ENCODE data around the gene EEF1AKMT1. TPM values are rescaled to one million over a fixed set of nuclear protein-coding genes. Genes with fewer than 3 reads are reported as not detected.

The EEF1AKMT1 gene
- total RNA-seq, 2 experiments from 2014 or later, result 18.7 to 19.6 TPM

- H3K27ac Mint-ChIP-seq, result no peak overlapping the region
- CTCF ChIA-PET, result interaction anchor here (1.4 to 2.7 kb wide), 2 partner anchors 13 to 321 kb away, joined by 4 to 25 read pairs; no protein-coding TSS in a partner anchor
- H3K36me3 Mint-ChIP-seq (ENCODE audit: low read depth), result peaks cover 30% of the 10 kb centered on the region
- ATAC-seq (no peak), DNase-seq (no peak)
- H3K27me3 Mint-ChIP-seq, result no peaks in the 10 kb centered on the region
- intact Hi-C loops (cut with micrococcal nuclease), result no loop called here
- POLR2A ChIA-PET, result no interaction called here
- no peak for TF ChIP-seq CTCF (IDR thresholded peaks at IDR 0.05)
- no peaks in the 10 kb centered on the region for H3K9me3 Mint-ChIP-seq
- H3K4me3 Mint-ChIP-seq, result no peak overlapping the region
- H3K4me1 Mint-ChIP-seq (ENCODE audit: low read depth), result peaks cover 8% of the 10 kb centered on the region
Observed at GRCh38 chr13:20815464-20815863, 41.7 kb upstream of the EEF1AKMT1 start.

GRCh38 chr13:20814224-20814910, 40.6 kb upstream of the EEF1AKMT1 start:
- Mint-ChIP-seq H3K9me3 (no peaks in the 10 kb centered on the region), H3K27ac (no peak overlapping the region), H3K36me3 (ENCODE audit: low read depth) (peaks cover 28% of the 10 kb centered on the region), H3K4me1 (ENCODE audit: low read depth) (peaks cover 4% of the 10 kb centered on the region), H3K27me3 (no peaks in the 10 kb centered on the region), H3K4me3 (no peak overlapping the region)
- ATAC-seq (no peak), DNase-seq (no peak)
- ChIA-PET CTCF (interaction anchor here (2.7 kb wide), 1 partner anchor 14 kb away, joined by 25 read pairs; no protein-coding TSS in a partner anchor), POLR2A (interaction anchor here (0.6 kb wide), 1 partner anchor 678 kb away, joined by 4 read pairs; no protein-coding TSS in a partner anchor)
- intact Hi-C loops (cut with micrococcal nuclease), result no loop called here
- TF ChIP-seq CTCF (IDR thresholded peaks at IDR 0.05), result no peak

- H3K36me3 Mint-ChIP-seq (ENCODE audit: low read depth), result peaks cover 28% of the 10 kb centered on the region
- DNase-seq (no peak), ATAC-seq (no peak)
- H3K27me3 Mint-ChIP-seq, result no peaks in the 10 kb centered on the region
- peaks cover 4% of the 10 kb centered on the region for H3K4me1 Mint-ChIP-seq (ENCODE audit: low read depth)
- H3K4me3 Mint-ChIP-seq, result no peak overlapping the region
- POLR2A ChIA-PET, result no interaction called here
- intact Hi-C loops (cut with micrococcal nuclease), result no loop called here
- no peak overlapping the region for H3K27ac Mint-ChIP-seq
- H3K9me3 Mint-ChIP-seq, result no peaks in the 10 kb centered on the region
- CTCF ChIA-PET, result no interaction called here
- TF ChIP-seq CTCF (IDR thresholded peaks at IDR 0.05), result no peak
Observed at GRCh38 chr13:20812890-20813289, 39.1 kb upstream of the EEF1AKMT1 start.

GRCh38 chr13:20810808-20811207, 37.0 kb upstream of the EEF1AKMT1 start:
- Mint-ChIP-seq H3K4me3 (no peak overlapping the region), H3K27me3 (no peaks in the 10 kb centered on the region), H3K4me1 (ENCODE audit: low read depth) (peaks cover 4% of the 10 kb centered on the region), H3K9me3 (no peaks in the 10 kb centered on the region), H3K27ac (no peak overlapping the region), H3K36me3 (ENCODE audit: low read depth) (peaks cover 31% of the 10 kb centered on the region)
- POLR2A ChIA-PET, result no interaction called here
- CTCF ChIA-PET, result interaction anchor here (0.8 to 2.8 kb wide), 3 partner anchors 18 to 46 kb away, joined by 3 to 13 read pairs (median 4); no protein-coding TSS in a partner anchor
- intact Hi-C loops (cut with micrococcal nuclease), result no loop called here
- DNase-seq, result no peak
- no peak for TF ChIP-seq CTCF (IDR thresholded peaks at IDR 0.05)
- ATAC-seq, result peak; percentile 34

GRCh38 chr13:20808874-20809273, 35.1 kb upstream of the EEF1AKMT1 start:
- Mint-ChIP-seq H3K27me3 (no peaks in the 10 kb centered on the region), H3K27ac (no peak overlapping the region), H3K36me3 (ENCODE audit: low read depth) (peaks cover 36% of the 10 kb centered on the region), H3K9me3 (no peaks in the 10 kb centered on the region), H3K4me1 (ENCODE audit: low read depth) (peaks cover 4% of the 10 kb centered on the region), H3K4me3 (no peak overlapping the region)
- ChIA-PET POLR2A (no interaction called here), CTCF (interaction anchor here (1.0 to 2.8 kb wide), 2 partner anchors 15 to 20 kb away, joined by 3 to 13 read pairs; no protein-coding TSS in a partner anchor)
- DNase-seq (no peak), ATAC-seq (no peak)
- no peak for TF ChIP-seq CTCF (IDR thresholded peaks at IDR 0.05)
- intact Hi-C loops (cut with micrococcal nuclease), result no loop called here

Measured in activated CD8-positive, alpha-beta T cell treated with anti-CD3 and anti-CD28 coated beads for 36 hours (primary cell).